HG03521 (cell line): ENCODE data around the gene SEMA6B.
"Not testable (repeated sequence)": the region's sequence is repeated elsewhere in the genome, so short reads cannot be mapped to it uniquely, and the experiment has no call there.

Experiments
- ATAC-seq: cut with Tn5 transposase; IDR thresholded peaks from one replicate; pipeline ENCODE4 v1.9.1; 2021; ENCODE audit warnings: mild to moderate bottlenecking, moderate library complexity; ENCODE audit not compliant: unreplicated experiment

SEMA6B gene

DNA sequence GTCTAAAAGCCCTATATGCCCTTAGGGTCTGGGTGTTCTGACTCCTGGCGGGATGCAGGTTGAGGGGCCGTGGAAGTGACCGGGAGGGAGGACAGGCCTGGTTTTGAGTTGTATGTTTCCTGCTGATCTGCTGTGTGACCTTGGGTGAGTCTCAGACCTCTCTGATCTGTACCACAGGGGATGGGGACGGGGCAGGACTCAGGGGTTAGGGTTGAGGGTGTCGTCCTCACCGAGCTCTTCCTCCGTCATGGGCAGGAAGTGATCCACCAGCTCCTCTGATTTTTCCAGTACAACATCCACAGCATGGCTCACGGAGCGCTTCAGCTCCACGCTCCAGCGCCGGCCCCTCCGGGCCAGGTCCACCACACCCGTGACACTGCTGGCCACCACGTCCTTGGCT, 30.6 kb downstream of the SEMA6B start:
- ATAC-seq, result no peak

GRCh38 chr19:4527377-4527776, 32.1 kb downstream of the SEMA6B start:
- ATAC-seq, result not testable (repeated sequence)

DNA sequence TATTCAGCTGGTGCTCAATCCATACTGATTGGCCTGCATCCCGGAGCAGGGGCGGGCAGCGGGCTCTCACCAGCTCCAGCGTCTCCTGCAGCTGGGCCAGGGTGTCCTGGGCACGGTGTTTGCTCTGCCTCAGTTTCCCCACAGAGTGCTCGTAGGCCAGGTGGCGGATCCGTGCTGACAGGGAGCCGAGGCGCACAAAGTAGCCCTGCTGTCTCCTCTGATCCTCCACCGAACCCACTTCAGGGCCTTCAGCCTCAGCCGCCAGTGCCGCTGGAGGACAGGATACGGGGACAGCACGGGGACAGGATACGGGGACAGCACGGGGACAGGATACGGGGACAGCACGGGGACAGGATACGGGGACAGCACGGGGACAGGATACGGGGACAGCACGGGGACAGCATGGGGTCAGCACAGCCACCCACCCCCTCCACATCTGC, 33.9 kb downstream of the SEMA6B start:
- ATAC-seq, result no peak

GRCh38 chr19:4524808-4525562, 34.5 kb downstream of the SEMA6B start:
- ATAC-seq, result no peak

DNA sequence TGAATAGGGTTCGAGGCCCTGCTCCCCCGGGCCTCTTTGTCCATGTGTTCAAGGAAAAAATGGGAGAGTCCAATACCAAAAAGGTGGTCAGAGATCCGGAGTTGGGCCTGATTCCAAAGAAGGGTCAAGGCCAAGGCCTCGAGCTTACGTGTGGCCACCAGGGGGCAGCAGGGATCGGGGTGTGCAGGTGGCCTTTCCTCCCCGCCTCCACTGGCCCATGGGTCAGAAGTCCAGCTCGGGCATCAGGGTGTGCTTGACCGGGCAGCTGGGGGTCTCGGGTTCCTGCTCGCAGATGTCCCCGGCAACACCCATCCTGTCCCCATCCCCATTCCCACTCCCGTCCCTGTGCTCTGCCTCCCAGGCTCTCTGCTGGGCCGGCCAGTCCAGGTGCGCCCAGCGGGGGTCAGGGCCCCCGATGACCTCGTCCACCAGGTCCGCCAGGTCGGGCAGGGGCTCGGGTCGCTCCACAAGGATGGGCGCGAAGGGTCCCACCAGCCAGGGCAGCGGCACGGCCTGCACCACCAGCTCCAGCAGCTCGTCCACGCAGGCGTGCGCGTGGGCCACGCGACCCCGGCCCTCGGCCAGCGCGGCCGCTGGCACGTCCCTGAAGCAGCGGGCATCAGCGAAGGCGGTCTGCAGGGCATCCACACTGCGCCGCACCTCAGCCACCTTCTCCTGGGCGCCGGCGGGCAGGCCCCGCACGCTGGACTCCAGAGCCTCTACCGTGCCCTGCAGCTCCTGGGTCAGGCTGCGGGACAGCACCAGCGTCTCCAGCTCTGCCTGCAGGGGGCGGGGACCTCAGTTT, 36.0 kb downstream of the SEMA6B start:
- ATAC-seq, result no peak

DNA sequence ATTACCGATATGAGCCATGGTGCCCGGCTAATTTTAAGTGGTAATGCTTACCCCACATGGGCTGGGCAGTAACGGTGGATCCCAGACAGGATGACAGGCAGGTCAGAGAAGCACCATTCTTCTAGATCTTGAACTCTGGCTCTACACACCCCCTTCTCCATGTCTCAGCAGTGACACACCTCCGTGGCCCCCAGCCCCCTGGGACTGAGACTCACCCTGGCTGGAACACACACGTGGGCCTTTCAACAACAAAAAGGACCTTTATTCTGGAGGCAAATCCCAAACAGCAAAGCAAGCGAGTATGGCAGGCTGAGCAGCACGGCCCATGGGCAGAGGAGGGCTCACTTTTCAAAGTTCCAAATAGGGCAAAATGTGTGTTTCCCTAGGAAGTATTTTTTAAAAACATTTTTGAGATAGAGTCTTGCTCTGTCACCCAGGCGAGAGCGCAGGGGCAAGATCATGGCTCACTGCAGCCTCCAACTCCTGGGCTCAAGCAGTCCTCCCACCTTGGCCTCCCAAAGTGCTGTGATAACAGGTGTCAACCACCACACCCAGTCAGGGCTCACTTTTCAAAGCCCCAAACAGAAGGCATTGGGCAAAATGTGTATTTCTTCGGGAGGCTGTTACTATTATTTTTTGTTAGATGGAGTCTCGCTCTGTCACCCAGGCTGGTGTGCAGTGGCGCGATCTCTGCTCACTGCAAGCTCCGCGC, 37.0 kb downstream of the SEMA6B start:
- ATAC-seq, result no peak

DNA sequence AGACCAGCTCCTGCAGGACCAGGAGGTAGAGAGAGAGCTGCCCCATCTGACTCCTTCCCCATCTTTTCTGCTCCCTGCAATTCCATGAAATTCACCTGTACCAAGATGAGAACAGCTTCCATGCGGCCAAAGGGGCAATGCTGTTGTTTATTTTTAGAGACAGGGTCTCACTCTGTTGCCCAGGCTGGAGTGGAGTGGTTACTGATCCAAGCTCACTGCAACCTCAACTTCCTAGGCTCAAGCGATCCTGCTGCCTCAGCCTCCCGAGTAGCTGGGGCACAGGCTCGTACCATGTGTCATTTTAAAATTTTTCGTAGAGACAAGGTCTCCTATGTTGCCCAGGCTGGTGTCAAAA, 37.6 kb downstream of the SEMA6B start:
- no peak for ATAC-seq

GRCh38 chr19:4521170-4521887, 38.2 kb downstream of the SEMA6B start:
- ATAC-seq, result no peak

GRCh38 chr19:4519521-4520277, 39.8 kb downstream of the SEMA6B start:
- no peak for ATAC-seq

DNA sequence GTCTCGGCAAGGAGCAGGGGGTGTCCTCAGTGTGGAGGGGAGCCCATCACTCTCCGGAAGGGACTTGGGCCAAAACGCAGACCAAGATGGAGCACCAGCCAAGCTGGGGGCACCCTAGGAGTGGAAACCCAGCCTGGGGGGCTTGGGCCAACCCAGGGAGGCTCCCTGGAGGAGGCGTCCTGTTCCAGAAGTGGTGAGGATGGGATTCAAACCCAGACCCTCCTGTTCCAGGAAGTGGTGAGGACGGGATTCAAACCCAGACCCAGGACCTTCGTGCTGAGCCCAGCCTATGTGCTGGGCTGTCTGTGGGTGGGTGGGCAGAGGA, 40.4 kb downstream of the SEMA6B start:
- ATAC-seq, result no peak

- no peak for ATAC-seq
Observed at GRCh38 chr19:4518345-4519171, 40.9 kb downstream of the SEMA6B start, which contains the start of gene PLIN4. PLIN4 (minus strand) TSS chr19:4518486; CDS start chr19:4518272, 214 bp downstream.

- ATAC-seq, result no peak
Observed at GRCh38 chr19:4517451-4518057, 41.9 kb downstream of the SEMA6B start.

DNA sequence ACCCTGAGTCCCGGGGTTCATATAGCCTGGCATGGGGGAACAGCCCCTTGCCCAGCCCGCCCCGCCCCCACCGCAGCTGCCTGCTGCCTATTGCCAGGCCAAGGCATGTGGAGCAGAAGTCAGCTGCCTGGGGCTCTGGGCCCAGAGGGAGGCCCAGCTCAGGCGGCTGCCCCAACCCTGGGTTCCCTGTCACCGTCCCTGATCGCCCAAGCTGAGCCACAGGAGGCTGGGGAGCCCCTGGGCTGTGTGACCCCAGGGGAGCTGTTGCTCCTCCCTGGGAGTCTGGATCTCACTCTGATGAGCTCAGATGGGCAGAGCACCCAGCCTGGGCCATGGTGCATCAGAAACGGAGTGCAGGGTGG, 42.6 kb downstream of the SEMA6B start:
- no peak for ATAC-seq

- no peak for ATAC-seq
Observed at GRCh38 chr19:4516199-4516938, 43.1 kb downstream of the SEMA6B start.

DNA sequence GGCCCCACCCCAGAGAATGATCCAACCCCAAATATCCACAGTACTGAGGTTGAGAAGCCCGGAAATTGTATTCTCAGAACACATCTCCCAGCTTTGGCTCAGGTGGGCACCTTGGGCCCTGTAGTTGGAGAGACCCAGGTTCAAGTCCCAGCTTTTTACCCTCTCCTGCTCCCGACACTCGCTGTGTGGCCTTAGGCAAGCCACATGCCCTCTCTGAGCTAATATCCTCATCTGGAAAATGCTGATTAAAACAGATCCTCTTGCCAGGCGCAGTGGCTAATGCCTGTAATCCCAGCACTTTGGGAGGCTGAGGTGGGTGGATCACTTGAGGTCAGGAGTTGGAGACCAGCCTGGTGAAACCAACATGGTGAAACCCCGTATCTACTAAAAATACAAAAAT, 43.8 kb downstream of the SEMA6B start:
- no peak for ATAC-seq

DNA sequence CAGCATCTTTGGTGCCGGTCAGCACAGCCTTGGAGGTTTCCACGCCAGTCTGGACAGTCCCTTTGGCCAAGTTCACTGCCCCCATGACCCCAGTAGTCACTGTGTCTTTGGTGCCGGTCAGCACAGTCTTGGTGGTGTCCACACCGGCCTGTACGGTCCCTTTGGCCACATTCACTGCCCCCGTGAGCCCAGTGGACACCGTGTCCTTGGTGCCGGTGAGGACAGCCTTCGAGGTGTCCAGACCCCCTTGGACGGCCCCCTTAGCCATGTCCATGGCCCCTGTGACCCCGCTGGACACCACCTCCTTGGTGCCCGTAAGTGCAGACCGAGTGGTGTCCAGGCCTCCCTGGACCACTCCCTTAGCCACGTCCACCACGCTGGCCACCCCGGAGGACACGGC, 46.2 kb downstream of the SEMA6B start:
- no peak for ATAC-seq

DNA sequence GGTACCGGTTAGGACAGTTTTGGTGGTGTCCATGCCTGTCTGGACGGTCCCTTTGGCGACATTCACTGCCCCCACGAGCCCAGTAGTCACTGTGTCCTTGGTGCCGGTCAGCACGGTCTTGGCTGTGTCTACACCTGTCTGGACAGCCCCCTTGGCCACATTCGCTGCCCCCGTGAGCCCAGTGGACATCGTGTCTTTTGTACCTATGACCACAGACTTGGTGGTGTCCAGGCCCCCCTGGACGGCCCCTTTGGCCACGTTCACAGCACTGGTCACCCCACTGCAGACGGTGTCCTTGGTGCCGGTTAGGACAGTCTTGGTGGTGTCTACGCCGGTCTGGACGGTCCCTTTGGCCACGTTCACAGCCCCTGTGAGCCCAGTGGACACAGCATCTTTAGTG, 47.4 kb downstream of the SEMA6B start:
- no peak for ATAC-seq

GRCh38 chr19:4511300-4512054, 48.0 kb downstream of the SEMA6B start:
- no peak for ATAC-seq
